ENCODE data around the gene GTF3C1.

- TF ChIP-seq CTCF (IDR thresholded peaks at IDR 0.05): no peak
- no peak for TF ChIP-seq POLR2AphosphoS5 (IDR thresholded peaks at IDR 0.05)
- TF ChIP-seq POLR2A (IDR thresholded peaks at IDR 0.05): no peak
- TF ChIP-seq EP300 (IDR thresholded peaks at IDR 0.05): no peak
Measured at GRCh38 chr16:27464626-27465482, 84.9 kb downstream of the GTF3C1 start.
